SK-N-SH (cell line): ENCODE results near the gene SLC7A6. TPM values are rescaled to one million over a fixed set of nuclear protein-coding genes. Genes with fewer than 3 reads are reported as not detected.

Experiments
- CTCF ChIA-PET: fragments of 300-600, 350-600 bp; formaldehyde crosslinking; extraction: SDS; loops from one replicate; lab custom pipeline; 2021; lab: Yijun Ruan, JAX
- POLR2A ChIA-PET: fragments of 350-600 bp; sonication (Branson Sonifier 250); formaldehyde crosslinking; extraction: SDS; loops from one replicate; lab custom pipeline; 2020; ENCODE audit warnings: antibody characterized with exemption, inconsistent platforms; lab: Yijun Ruan, JAX
- DNase-seq: peaks from one replicate; pipeline ENCODE4 v3.0.0; 2012
- H2AFZ ChIP-seq: fragments of 200-600 bp; sonication (generic); 2 replicates; pipeline ENCODE4 v1.8.1; 2016; ENCODE audit warnings: antibody characterized with exemption, mild to moderate bottlenecking, low read depth
- H3F3A ChIP-seq: fragments of 200-600 bp; sonication (generic); replicated peaks from 2 replicates; pipeline ENCODE3; 2016; ENCODE audit warnings: antibody characterized with exemption, mild to moderate bottlenecking; ENCODE audit not compliant: insufficient read depth
- H3K27ac ChIP-seq, 2 experiments: fragments of 200-500 bp in 1 of 2; fragments of 200-600 bp in 1 of 2; sonication (Bioruptor generic) in 1 of 2; sonication (generic), shearing (Covaris generic) in 1 of 2; 2 replicates each; pipeline versions ENCODE4 v1.5.1 to v1.6.1; 2014 to 2016; ENCODE audit warnings: low read depth in 2 of 2, inconsistent platforms in 1 of 2, low read length in 1 of 2, mild to moderate bottlenecking in 1 of 2, mixed read lengths in 1 of 2
- H3K27me3 ChIP-seq: fragments of 200-600 bp; sonication (generic), shearing (Covaris generic); 2 replicates; pipeline ENCODE4 v1.6.1; 2016; ENCODE audit warnings: mixed run types; ENCODE audit not compliant: insufficient read depth
- H3K36me3 ChIP-seq, 2 experiments: fragments of 200-500 bp in 1 of 2; fragments of 200-600 bp in 1 of 2; sonication (Bioruptor generic) in 1 of 2; sonication (generic) in 1 of 2; replicated peaks in 1 of 2; 2 replicates each; pipeline versions ENCODE3 to v1.5.1; 2014 to 2016; ENCODE audit warnings: low read length in 1 of 2, mild to moderate bottlenecking in 1 of 2; ENCODE audit not compliant: insufficient read depth in 2 of 2, control insufficient read depth in 1 of 2
- H3K4me1 ChIP-seq, 2 experiments: fragments of 200-500 bp in 1 of 2; fragments of 200-600 bp in 1 of 2; sonication (Bioruptor generic) in 1 of 2; sonication (generic), shearing (Covaris generic) in 1 of 2; 2 replicates each; pipeline versions ENCODE4 v1.5.1 to v1.6.1; 2014 to 2016; ENCODE audit warnings: low read depth in 1 of 2, low read length in 1 of 2, mixed run types in 1 of 2; ENCODE audit not compliant: insufficient read depth in 2 of 2, control insufficient read depth in 1 of 2
- H3K4me2 ChIP-seq: fragments of 200-600 bp; sonication (generic), shearing (Covaris generic); 2 replicates; pipeline ENCODE4 v1.6.1; 2017; ENCODE audit warnings: mixed run types
- H3K4me3 ChIP-seq, 2 experiments: fragments of 200-500 bp in 1 of 2; fragments of 200-600 bp in 1 of 2; sonication (Bioruptor generic) in 1 of 2; sonication (generic), shearing (Covaris generic) in 1 of 2; 2 replicates each; pipeline versions ENCODE4 v1.5.1 to v1.8.1; 2014 to 2016; ENCODE audit warnings: low read depth in 2 of 2, inconsistent platforms in 1 of 2, low read length in 1 of 2, mild to moderate bottlenecking in 1 of 2, mixed read lengths in 1 of 2, moderate library complexity in 1 of 2
- H3K79me2 ChIP-seq: fragments of 200-600 bp; sonication (generic); 2 replicates; pipeline ENCODE4 v1.8.1; 2017; ENCODE audit warnings: mild to moderate bottlenecking; ENCODE audit not compliant: insufficient read depth
- H3K9ac ChIP-seq: fragments of 200-600 bp; sonication (generic); 2 replicates; pipeline ENCODE4 v1.6.1; 2017; ENCODE audit warnings: mixed run types
- H3K9me2 ChIP-seq: fragments of 200-600 bp; sonication (generic); 2 replicates; pipeline ENCODE4 v1.6.1; 2017; ENCODE audit warnings: mixed run types
- H3K9me3 ChIP-seq: fragments of 200-600 bp; sonication (generic); 2 replicates; pipeline ENCODE4 v1.6.1; 2017; ENCODE audit warnings: mixed run types, mild to moderate bottlenecking, moderate library complexity
- H4K20me1 ChIP-seq: fragments of 200-600 bp; sonication (generic); 2 replicates; pipeline ENCODE4 v1.6.1; 2017; ENCODE audit warnings: mild to moderate bottlenecking, mixed run types; ENCODE audit not compliant: insufficient read depth
- CHD2 ChIP-seq: fragments of 150-350 bp; IDR thresholded peaks from 2 replicates; pipeline ENCODE4 v1.6.1; 2018; ENCODE audit warnings: low read length; ENCODE audit not compliant: partially characterized antibody
- ELF1 ChIP-seq: IDR thresholded peaks from 2 replicates; pipeline ENCODE4 v1.4.0; 2012
- EP300 ChIP-seq, 2 experiments: IDR thresholded peaks; 2 replicates each; pipeline versions ENCODE4 v1.4.0 to v1.6.1; 2012; ENCODE audit warnings: borderline replicate concordance in 1 of 2, low read depth in 1 of 2, low read length in 1 of 2
- FOSL2 ChIP-seq: IDR thresholded peaks from 2 replicates; pipeline ENCODE4 v1.4.0; 2012; ENCODE audit warnings: low read depth, mild to moderate bottlenecking, moderate library complexity, borderline replicate concordance
- FOXJ3 ChIP-seq: sonication (generic); formaldehyde crosslinking; IDR thresholded peaks from 2 replicates; pipeline ENCODE4 v1.5.1; 2020; ENCODE audit warnings: mild to moderate bottlenecking, missing genetic modification reagents
- JUND ChIP-seq: IDR thresholded peaks from 2 replicates; pipeline ENCODE4 v1.4.0; 2012
- MEF2A ChIP-seq: IDR thresholded peaks from 2 replicates; pipeline ENCODE4 v1.4.0; 2012; ENCODE audit warnings: low read depth, borderline replicate concordance
- MXI1 ChIP-seq: IDR thresholded peaks from 2 replicates; pipeline ENCODE4 v1.6.1; 2012; ENCODE audit warnings: mild to moderate bottlenecking, low read depth, low read length, improper control_type of control experiment
- NRF1 ChIP-seq: IDR thresholded peaks from 2 replicates; pipeline ENCODE4 v1.6.1; 2012; ENCODE audit warnings: low read depth, mild to moderate bottlenecking, low read length
- POLR2AphosphoS5 ChIP-seq: IDR thresholded peaks from 2 replicates; pipeline ENCODE4 v1.6.1; 2012; ENCODE audit warnings: low read depth, low read length
- RAD21 ChIP-seq: IDR thresholded peaks from 2 replicates; pipeline ENCODE4 v1.6.1; 2012; ENCODE audit warnings: mild to moderate bottlenecking, low read length
- RCOR1 ChIP-seq: fragments of 150-350 bp; IDR thresholded peaks from 2 replicates; pipeline ENCODE4 v1.6.1; 2017; ENCODE audit warnings: antibody characterized with exemption, low read length
- RFX5 ChIP-seq: IDR thresholded peaks from 2 replicates; pipeline ENCODE4 v1.6.1; 2012; ENCODE audit warnings: mild to moderate bottlenecking, improper control_type of control experiment, low read length
- RXRA ChIP-seq: IDR thresholded peaks from 2 replicates; pipeline ENCODE4 v1.4.0; 2012; ENCODE audit warnings: low read depth, mild to moderate bottlenecking, borderline replicate concordance
- SIN3A ChIP-seq: IDR thresholded peaks from 2 replicates; pipeline ENCODE4 v1.6.1; 2012; ENCODE audit warnings: low read depth, mild to moderate bottlenecking, low read length, moderate library complexity, borderline replicate concordance
- TEAD4 ChIP-seq: IDR thresholded peaks from 2 replicates; pipeline ENCODE4 v1.4.0; 2012; ENCODE audit warnings: mild to moderate bottlenecking, borderline replicate concordance; ENCODE audit not compliant: insufficient read depth
- WGBS: methylation state at CpG from one replicate; pipeline ENCODE4 v1.1.6; 2017; ENCODE audit warnings: low lambda C conversion rate; 5-methylcytosine and 5-hydroxymethylcytosine counted together
- polyA plus RNA-seq, 3 experiments: library from polyadenylated mRNA; depleted of rRNA; stranded (reverse); fragments of >200 nt; gene quantifications; 2 replicates each; pipeline ENCODE4 v1.2.3, GENCODE V29; 2012
- TF ChIP-seq, protein P1 (sequence below): IDR thresholded peaks from 2 replicates; pipeline ENCODE4 v1.4.0; 2012; ENCODE audit warnings: low read depth
- TF ChIP-seq, protein P2 (sequence below): fragments of 150-350 bp; IDR thresholded peaks from 2 replicates; pipeline ENCODE4 v1.6.1; 2016; ENCODE audit warnings: mild to moderate bottlenecking, low read depth, low read length
- TF ChIP-seq, protein P3 (sequence below): IDR thresholded peaks from 2 replicates; pipeline ENCODE4 v1.6.1; 2012; ENCODE audit warnings: mild to moderate bottlenecking, low read depth, low read length, moderate library complexity
- TF ChIP-seq, protein P4 (sequence below): IDR thresholded peaks from 2 replicates; pipeline ENCODE4 v1.4.0; 2012; ENCODE audit warnings: low read depth, borderline replicate concordance
- TF ChIP-seq, protein P5 (sequence below): IDR thresholded peaks from 2 replicates; pipeline ENCODE4; 2012

The SLC7A6 gene
- polyA plus RNA-seq, 1 of the 3 experiments (the other 2 are of a cell fraction), result 19.0 TPM

DNA sequence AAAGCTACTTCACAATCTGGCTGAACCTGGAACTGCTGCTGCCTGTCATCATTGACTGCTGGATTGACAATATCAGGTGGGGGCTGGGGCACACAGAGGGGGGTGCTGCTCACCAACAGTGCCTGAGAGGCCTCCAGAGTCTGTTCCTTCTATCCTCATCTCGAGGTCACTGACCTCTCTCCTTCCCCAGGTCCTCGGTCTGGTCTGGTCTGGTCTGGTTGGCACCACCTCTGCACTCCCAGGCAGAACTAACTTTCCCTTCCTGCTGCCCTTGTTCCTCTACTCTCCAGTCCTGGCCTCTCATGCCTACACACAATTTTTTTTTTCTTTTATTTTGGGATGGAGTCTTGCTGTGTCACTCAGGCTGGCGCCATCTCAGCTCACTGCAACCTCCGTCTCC, 15.0 kb upstream of the SLC7A6 start:
- no peak overlapping the region for H2AFZ ChIP-seq
- H3K27me3 ChIP-seq, result no peaks in the 10 kb centered on the region
- no peak overlapping the region for H3K4me2 ChIP-seq
- peaks cover 0 to 8% of the 10 kb centered on the region in 2 experiments for H3K36me3 ChIP-seq
- WGBS, result 91% methylated on average over 4 of the region's 4 CpGs
- no peaks in the 10 kb centered on the region for H3F3A ChIP-seq
- H3K9ac ChIP-seq, result no peak overlapping the region
- H4K20me1 ChIP-seq, result no peaks in the 10 kb centered on the region
- ChIA-PET CTCF (interaction anchor here (0.9 to 9.0 kb wide), 3 partner anchors 13 to 79 kb away, joined by 3 to 92 read pairs (median 4); partner anchors contain the start of gene SLC7A6), POLR2A (no interaction called here)
- DNase-seq, result no peak
- peaks cover 7 to 12% of the 10 kb centered on the region in 2 experiments; a peak in 2 of 4 replicates for H3K4me1 ChIP-seq
- no peak overlapping the region for H3K27ac ChIP-seq
- TF ChIP-seq RXRA (no peak), FOSL2 (no peak), JUND (no peak), MXI1 (no peak), NRF1 (no peak), POLR2AphosphoS5 (no peak), MEF2A (no peak), ELF1 (no peak), FOXJ3 (CRISPR knock-in tag) (no peak), CHD2 (no peak), RCOR1 (no peak), SIN3A (no peak)
- TF ChIP-seq, protein P1, sequence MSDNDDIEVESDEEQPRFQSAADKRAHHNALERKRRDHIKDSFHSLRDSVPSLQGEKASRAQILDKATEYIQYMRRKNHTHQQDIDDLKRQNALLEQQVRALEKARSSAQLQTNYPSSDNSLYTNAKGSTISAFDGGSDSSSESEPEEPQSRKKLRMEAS, result no peak
- TF ChIP-seq, protein P2, sequence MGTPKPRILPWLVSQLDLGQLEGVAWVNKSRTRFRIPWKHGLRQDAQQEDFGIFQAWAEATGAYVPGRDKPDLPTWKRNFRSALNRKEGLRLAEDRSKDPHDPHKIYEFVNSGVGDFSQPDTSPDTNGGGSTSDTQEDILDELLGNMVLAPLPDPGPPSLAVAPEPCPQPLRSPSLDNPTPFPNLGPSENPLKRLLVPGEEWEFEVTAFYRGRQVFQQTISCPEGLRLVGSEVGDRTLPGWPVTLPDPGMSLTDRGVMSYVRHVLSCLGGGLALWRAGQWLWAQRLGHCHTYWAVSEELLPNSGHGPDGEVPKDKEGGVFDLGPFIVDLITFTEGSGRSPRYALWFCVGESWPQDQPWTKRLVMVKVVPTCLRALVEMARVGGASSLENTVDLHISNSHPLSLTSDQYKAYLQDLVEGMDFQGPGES, result no peak
- H3K4me3 ChIP-seq, result no peak overlapping the region
- H3K9me2 ChIP-seq, result no peaks in the 10 kb centered on the region
- peaks cover 13% of the 10 kb centered on the region for H3K79me2 ChIP-seq
- H3K9me3 ChIP-seq, result no peaks in the 10 kb centered on the region

DNA sequence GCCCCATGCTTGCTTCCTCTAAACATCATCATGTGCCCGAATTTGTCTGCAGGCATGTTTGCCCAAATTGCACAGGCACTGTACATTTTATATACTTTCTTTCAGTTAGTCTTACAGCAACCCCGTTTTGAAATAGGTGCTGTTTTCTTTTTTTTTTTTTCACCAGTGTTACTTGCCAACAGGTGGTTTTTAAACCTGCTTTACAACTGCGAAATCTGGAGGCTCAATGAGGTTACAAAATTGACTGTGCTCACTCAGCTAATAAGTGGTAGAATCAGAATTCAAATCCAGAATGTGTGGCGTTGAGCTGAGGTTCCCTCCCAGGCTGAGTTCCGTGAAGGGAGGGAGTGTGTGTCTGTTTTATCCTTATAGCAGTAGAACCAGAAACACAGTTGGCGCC, 13.4 kb upstream of the SLC7A6 start:
- Histone ChIP-seq H3K9me3 (no peaks in the 10 kb centered on the region), H3K79me2 (peaks cover 6% of the 10 kb centered on the region), H3K4me3 (no peak overlapping the region), H3K9me2 (no peaks in the 10 kb centered on the region), H4K20me1 (no peaks in the 10 kb centered on the region), H2AFZ (no peak overlapping the region), H3F3A (no peaks in the 10 kb centered on the region), H3K4me2 (no peak overlapping the region), H3K4me1 (peaks cover 6% of the 10 kb centered on the region in 2 experiments; a peak in 2 of 4 replicates), H3K27me3 (no peaks in the 10 kb centered on the region), H3K36me3 (peaks cover 6 to 8% of the 10 kb centered on the region in 2 experiments), H3K27ac (no peak overlapping the region), H3K9ac (no peak overlapping the region)
- WGBS, result 86% methylated on average over 6 of the region's 6 CpGs
- ChIA-PET POLR2A (no interaction called here), CTCF (interaction anchor here (1.4 to 9.0 kb wide), 2 partner anchors 11 to 60 kb away, joined by 3 to 92 read pairs; partner anchors contain the start of genes PRMT7, SLC7A6 and SLC7A6OS)
- no peak for DNase-seq
- TF ChIP-seq MXI1 (no peak), RAD21 (no peak), RCOR1 (no peak), EP300 (IDR thresholded peaks at IDR 0.05; ENCODE audit: borderline replicate concordance in 1 of 2, low read depth in 1 of 2, low read length in 1 of 2) (no peak), ELF1 (no peak), FOSL2 (no peak), RFX5 (no peak), TEAD4 (no peak), RXRA (no peak), SIN3A (no peak), MEF2A (no peak), NRF1 (no peak), CHD2 (no peak)
- TF ChIP-seq, protein P3, sequence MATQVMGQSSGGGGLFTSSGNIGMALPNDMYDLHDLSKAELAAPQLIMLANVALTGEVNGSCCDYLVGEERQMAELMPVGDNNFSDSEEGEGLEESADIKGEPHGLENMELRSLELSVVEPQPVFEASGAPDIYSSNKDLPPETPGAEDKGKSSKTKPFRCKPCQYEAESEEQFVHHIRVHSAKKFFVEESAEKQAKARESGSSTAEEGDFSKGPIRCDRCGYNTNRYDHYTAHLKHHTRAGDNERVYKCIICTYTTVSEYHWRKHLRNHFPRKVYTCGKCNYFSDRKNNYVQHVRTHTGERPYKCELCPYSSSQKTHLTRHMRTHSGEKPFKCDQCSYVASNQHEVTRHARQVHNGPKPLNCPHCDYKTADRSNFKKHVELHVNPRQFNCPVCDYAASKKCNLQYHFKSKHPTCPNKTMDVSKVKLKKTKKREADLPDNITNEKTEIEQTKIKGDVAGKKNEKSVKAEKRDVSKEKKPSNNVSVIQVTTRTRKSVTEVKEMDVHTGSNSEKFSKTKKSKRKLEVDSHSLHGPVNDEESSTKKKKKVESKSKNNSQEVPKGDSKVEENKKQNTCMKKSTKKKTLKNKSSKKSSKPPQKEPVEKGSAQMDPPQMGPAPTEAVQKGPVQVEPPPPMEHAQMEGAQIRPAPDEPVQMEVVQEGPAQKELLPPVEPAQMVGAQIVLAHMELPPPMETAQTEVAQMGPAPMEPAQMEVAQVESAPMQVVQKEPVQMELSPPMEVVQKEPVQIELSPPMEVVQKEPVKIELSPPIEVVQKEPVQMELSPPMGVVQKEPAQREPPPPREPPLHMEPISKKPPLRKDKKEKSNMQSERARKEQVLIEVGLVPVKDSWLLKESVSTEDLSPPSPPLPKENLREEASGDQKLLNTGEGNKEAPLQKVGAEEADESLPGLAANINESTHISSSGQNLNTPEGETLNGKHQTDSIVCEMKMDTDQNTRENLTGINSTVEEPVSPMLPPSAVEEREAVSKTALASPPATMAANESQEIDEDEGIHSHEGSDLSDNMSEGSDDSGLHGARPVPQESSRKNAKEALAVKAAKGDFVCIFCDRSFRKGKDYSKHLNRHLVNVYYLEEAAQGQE, result no peak
- TF ChIP-seq, protein P4, sequence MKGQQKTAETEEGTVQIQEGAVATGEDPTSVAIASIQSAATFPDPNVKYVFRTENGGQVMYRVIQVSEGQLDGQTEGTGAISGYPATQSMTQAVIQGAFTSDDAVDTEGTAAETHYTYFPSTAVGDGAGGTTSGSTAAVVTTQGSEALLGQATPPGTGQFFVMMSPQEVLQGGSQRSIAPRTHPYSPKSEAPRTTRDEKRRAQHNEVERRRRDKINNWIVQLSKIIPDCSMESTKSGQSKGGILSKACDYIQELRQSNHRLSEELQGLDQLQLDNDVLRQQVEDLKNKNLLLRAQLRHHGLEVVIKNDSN, result no peak
- TF ChIP-seq, protein P5, sequence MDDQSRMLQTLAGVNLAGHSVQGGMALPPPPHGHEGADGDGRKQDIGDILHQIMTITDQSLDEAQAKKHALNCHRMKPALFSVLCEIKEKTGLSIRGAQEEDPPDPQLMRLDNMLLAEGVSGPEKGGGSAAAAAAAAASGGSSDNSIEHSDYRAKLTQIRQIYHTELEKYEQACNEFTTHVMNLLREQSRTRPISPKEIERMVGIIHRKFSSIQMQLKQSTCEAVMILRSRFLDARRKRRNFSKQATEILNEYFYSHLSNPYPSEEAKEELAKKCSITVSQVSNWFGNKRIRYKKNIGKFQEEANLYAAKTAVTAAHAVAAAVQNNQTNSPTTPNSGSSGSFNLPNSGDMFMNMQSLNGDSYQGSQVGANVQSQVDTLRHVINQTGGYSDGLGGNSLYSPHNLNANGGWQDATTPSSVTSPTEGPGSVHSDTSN, result no peak
